Naive thymus-derived CD4-positive, alpha-beta T cell (primary cell): Measurements from ENCODE around the gene PEDS1. TPM values are rescaled to one million over a fixed set of nuclear protein-coding genes. Genes with fewer than 3 reads are reported as not detected.
"Not testable (repeated sequence)": the region's sequence is repeated elsewhere in the genome, so short reads cannot be mapped to it uniquely, and the experiment has no call there.

Experiments
- ATAC-seq: fragments of 150-1000 bp; cut with Tn5 transposase; 2 replicates; pipeline ENCODE4 v1.10.0; 2021; ENCODE audit warnings: mild to moderate bottlenecking, moderate library complexity
- CTCF ChIA-PET: fragments of 350-600 bp; sonication (Branson Sonifier 250); formaldehyde crosslinking; loops from one replicate; lab custom pipeline; 2021; ENCODE audit warnings: antibody characterized with exemption; lab: Charles Lee
- POLR2A ChIA-PET: fragments of 350-600 bp; sonication (Branson Sonifier 250); formaldehyde crosslinking; loops from one replicate; lab custom pipeline; 2021; ENCODE audit warnings: antibody characterized with exemption, inconsistent platforms; lab: Charles Lee
- DNase-seq, 9 donors: peaks; one replicate each; pipeline versions ENCODE4 v3.0.0 to v3.0.0-alpha.2; 2020 to 2022; ENCODE audit warnings: mixed read lengths in 1 of 9
- H3K27ac ChIP-seq: one replicate; pipeline ENCODE4 v1.7.0; 2013; ENCODE audit warnings: mild to moderate bottlenecking, low read depth, low read length, moderate library complexity
- H3K27me3 ChIP-seq, 2 donors: one replicate each; pipeline ENCODE4 v1.7.0; 2013; ENCODE audit warnings: low read length in 2 of 2, mild to moderate bottlenecking in 2 of 2, moderate library complexity in 2 of 2; ENCODE audit not compliant: control insufficient read depth in 2 of 2, insufficient read depth in 2 of 2
- H3K36me3 ChIP-seq, 3 experiments: 1 replicate in 2 of 3; 2 replicates in 1 of 3; pipeline ENCODE4 v1.7.0; 2013; ENCODE audit warnings: low read length in 3 of 3, mild to moderate bottlenecking in 3 of 3, moderate library complexity in 1 of 3; ENCODE audit not compliant: insufficient read depth in 3 of 3, control insufficient read depth in 2 of 3
- H3K4me1 ChIP-seq, 2 donors: one replicate each; pipeline ENCODE4 v1.7.0; 2013; ENCODE audit warnings: low read length in 2 of 2, mild to moderate bottlenecking in 2 of 2, moderate library complexity in 1 of 2; ENCODE audit not compliant: control insufficient read depth in 2 of 2, insufficient read depth in 2 of 2
- H3K4me3 ChIP-seq: 2 replicates; pipeline ENCODE4 v1.7.0; 2013; ENCODE audit warnings: mild to moderate bottlenecking, low read length
- H3K9me3 ChIP-seq, 3 experiments: 1 replicate in 2 of 3; 2 replicates in 1 of 3; pipeline ENCODE4 v1.7.0; 2013; ENCODE audit warnings: low read length in 3 of 3; ENCODE audit not compliant: control insufficient read depth in 2 of 3
- H3K27ac Mint-ChIP-seq, 9 donors: one replicate each; pipeline ENCODE4 v1.8.0; 2020 to 2022; ENCODE audit warnings: mixed read lengths in 9 of 9, mild to moderate bottlenecking in 8 of 9, moderate library complexity in 5 of 9, inconsistent platforms in 2 of 9
- H3K27me3 Mint-ChIP-seq, 5 donors: one replicate each; pipeline ENCODE4 v1.8.0; 2021 to 2022; ENCODE audit warnings: mixed read lengths in 5 of 5, mild to moderate bottlenecking in 1 of 5
- H3K36me3 Mint-ChIP-seq, 5 donors: one replicate each; pipeline ENCODE4 v1.8.0; 2020 to 2022; ENCODE audit warnings: mixed read lengths in 5 of 5, mild to moderate bottlenecking in 3 of 5, inconsistent platforms in 1 of 5
- H3K4me1 Mint-ChIP-seq, 7 donors: one replicate each; pipeline ENCODE4 v1.8.0; 2020 to 2022; ENCODE audit warnings: mixed read lengths in 7 of 7, mild to moderate bottlenecking in 3 of 7, inconsistent platforms in 1 of 7
- H3K4me3 Mint-ChIP-seq, 10 donors: one replicate each; pipeline ENCODE4 v1.8.0; 2020 to 2022; ENCODE audit warnings: mild to moderate bottlenecking in 10 of 10, mixed read lengths in 10 of 10, moderate library complexity in 6 of 10, inconsistent platforms in 2 of 10
- H3K9me3 Mint-ChIP-seq, 11 donors: one replicate each; pipeline ENCODE4 v1.8.0; 2020 to 2022; ENCODE audit warnings: mixed read lengths in 11 of 11, mild to moderate bottlenecking in 4 of 11, inconsistent platforms in 1 of 11, moderate library complexity in 1 of 11
- intact Hi-C, 2 donors: fragments of 100-400 bp; cut with micrococcal nuclease; formaldehyde crosslinking; loops; one replicate each; pipeline ENCODE4 v1.15.1; 2023
- polyA plus RNA-seq, 2 donors: library from polyadenylated mRNA; unstranded; fragments of 300-500 nt; fragmentation: Illumina TruSeq; gene quantifications; one replicate each; pipeline ENCODE4 v1.2.3, GENCODE V29; 2021
- total RNA-seq, 6 experiments: library from RNA in 5 of 6; stranded (reverse) in 5 of 6; gene quantifications; 1 replicate in 5 of 6; 2 replicates in 1 of 6; pipeline ENCODE4 v1.2.3 and lab custom pipeline; 2021 to 2026

The PEDS1 gene
- total and polyA plus RNA-seq, 7 experiments from 2014 or later = 16.0 to 29.3 (median 20.8) TPM

DNA sequence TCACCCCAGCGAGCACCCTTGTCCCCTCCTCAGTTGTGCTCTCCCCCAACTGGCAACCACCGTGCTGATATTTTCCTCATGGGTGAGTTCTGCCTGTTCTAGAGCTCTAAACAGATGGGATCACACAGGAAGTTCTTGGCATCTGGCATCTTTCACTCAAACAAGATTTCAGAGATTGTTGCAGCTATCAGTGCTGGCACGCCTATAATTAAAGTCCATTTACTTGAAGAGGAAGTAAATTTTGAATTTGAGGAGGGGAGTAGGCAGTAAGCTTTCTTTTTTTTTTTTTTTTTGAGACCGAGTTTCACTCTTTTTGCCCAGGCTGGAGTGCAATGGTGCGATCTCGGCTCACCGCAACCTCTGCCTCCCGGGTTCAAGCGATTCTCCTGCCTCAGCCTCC lies 25.1 kb upstream of the PEDS1 start:
- ChIA-PET CTCF (interaction anchor here (0.7 to 6.0 kb wide), 11 partner anchors 9 to 998 kb away, joined by 3 to 66 read pairs (median 4); no protein-coding TSS in a partner anchor), POLR2A (interaction anchor here (0.6 to 1.3 kb wide), 2 partner anchors 9 to 341 kb away, joined by 3 to 4 read pairs; no protein-coding TSS in a partner anchor)
- not testable (repeated sequence) for H3K4me1 Mint-ChIP-seq, ATAC-seq, H3K9me3 Mint-ChIP-seq, H3K36me3 ChIP-seq, H3K27ac ChIP-seq, H3K36me3 Mint-ChIP-seq, DNase-seq, H3K4me1 ChIP-seq, H3K4me3 Mint-ChIP-seq, H3K27ac Mint-ChIP-seq, H3K4me3 ChIP-seq, H3K27me3 Mint-ChIP-seq, H3K27me3 ChIP-seq, H3K9me3 ChIP-seq
- intact Hi-C loops = loop anchor here (1.0 to 2.0 kb wide), 5 partner anchors 9 to 199 kb away; partner anchors contain the start of gene CEBPB (in 1 of the 2)

DNA sequence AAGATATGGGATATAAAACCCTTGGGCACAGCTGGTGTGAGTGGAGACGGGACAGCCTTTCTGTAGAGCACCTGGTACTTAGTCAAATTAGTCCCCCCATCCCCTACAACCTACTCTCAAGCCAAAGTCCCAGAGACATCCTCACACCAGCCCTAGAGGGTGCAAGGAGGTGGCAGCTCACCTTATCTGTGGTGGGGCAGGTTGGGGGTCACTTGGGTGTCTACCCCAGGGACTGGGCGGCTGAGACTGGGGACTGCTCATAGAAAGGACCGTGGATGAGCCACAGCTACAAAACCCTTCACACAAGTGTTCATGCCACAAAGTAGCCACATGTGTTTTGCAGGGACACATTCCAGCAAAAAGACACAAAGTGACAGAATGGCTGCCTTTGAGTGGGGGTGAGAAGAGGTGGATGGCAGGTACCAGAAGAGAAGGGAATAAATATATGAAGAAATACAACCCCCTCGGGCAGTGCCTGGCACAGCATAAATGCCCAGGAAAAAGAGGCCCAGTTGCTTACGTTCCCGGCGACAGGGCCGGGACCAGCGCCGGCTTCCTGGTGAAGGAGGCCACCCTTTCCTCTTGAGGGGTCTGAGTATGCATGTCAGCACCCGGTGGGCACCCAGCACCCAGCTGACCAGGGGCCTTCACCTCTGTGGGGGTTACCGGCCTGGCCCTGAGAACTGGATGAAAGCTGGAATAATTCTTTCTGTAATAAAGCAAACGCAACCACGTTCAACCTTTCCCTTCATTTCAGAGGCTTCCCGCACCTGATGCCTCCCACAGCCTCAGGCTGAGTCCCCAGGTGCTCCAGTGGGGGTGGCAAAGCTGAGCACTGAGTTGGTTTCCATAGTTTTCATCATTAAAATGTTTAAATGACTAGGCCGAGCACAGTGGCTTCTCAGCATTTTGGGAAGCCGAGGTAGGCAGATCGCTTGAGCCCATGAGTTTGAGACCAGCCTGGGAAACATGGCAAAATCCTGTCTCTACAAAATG lies 22.7 kb upstream of the PEDS1 start:
- intact Hi-C loops = no loop called here
- Mint-ChIP-seq H3K27me3 (peaks cover 4 to 15% (median 11%) of the 10 kb centered on the region in 5 donors), H3K4me1 (peaks cover 0 to 11% (median 5%) of the 10 kb centered on the region in 7 donors), H3K4me3 (no peak overlapping the region), H3K27ac (peak overlapping the region in 1 of 9 donors; percentile 32), H3K9me3 (no peaks in the 10 kb centered on the region), H3K36me3 (no peaks in the 10 kb centered on the region)
- Histone ChIP-seq H3K4me3 (no peak overlapping the region), H3K27ac (no peak overlapping the region), H3K9me3 (no peaks in the 10 kb centered on the region), H3K4me1 (no peaks in the 10 kb centered on the region), H3K36me3 (no peaks in the 10 kb centered on the region), H3K27me3 (no peaks in the 10 kb centered on the region)
- CTCF ChIA-PET = interaction anchor here (1.0 to 6.0 kb wide), 4 partner anchors 29 to 293 kb away, joined by 3 to 66 read pairs (median 5); no protein-coding TSS in a partner anchor
- no peak for ATAC-seq
- POLR2A ChIA-PET = interaction anchor here (1.1 to 1.5 kb wide), 2 partner anchors 60 to 197 kb away, joined by 3 read pairs; no protein-coding TSS in a partner anchor
- DNase-seq = no peak

DNA sequence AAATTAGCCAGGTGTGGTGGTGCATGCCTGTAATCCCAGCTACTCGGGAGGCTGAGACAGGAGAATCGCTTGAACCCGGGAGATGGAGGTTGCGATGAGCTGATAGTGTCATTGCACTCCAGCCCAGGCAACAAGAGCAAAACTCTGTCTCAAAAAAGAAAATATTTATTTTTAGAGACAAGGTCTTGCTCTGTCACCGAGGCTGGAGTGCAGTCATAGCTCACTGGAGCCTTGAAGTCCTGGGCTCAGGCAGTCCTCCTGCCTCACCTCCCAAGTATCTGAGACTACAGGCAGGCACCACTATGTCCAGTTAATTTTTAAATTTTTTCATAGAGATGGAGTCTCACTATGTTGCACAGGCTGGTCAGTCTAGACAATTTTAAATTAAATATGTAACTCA lies 20.9 kb upstream of the PEDS1 start:
- H3K4me3 Mint-ChIP-seq = no peak overlapping the region
- peaks cover 0 to under 1% (median 0%) of the 10 kb centered on the region in 11 donors for H3K9me3 Mint-ChIP-seq

DNA sequence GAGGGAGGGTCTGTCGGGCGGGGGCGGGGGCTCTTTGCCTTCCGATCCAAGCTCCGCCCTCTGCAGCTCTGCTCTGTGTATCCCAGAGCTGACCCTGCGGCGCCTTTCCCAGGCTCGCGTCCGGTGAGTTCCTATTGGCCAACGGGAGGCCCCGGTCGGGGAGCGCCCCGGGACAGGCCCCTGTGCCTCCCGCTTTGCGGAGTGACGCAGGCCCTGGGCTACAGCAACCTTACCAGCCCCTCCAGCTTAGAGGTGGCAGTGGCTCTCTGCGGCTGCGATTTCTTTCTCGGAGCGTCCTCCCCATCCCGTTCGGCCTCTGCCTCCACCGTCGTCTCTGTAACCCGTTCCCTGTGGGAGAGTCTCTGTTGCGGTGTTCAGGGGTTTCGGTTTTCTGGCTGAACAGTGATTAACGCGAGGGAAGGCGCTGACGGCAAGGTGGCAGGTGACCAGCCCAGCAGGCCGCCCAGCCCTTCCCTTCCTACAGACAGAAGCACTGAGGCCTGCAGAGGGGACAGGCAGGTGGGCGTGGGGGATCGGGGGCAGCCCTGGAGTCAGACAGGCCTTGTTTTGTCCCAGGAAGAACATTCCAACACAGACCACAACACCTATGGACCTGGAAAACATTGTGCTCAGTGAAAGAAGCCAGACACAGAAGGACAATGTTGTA lies 19.0 kb upstream of the PEDS1 start:
- Histone ChIP-seq H3K27me3 (no peaks in the 10 kb centered on the region), H3K4me1 (no peaks in the 10 kb centered on the region), H3K9me3 (no peaks in the 10 kb centered on the region), H3K27ac (no peak overlapping the region), H3K36me3 (no peaks in the 10 kb centered on the region), H3K4me3 (no peak overlapping the region)
- Mint-ChIP-seq H3K4me1 (peaks cover 0 to 13% (median 5%) of the 10 kb centered on the region in 7 donors), H3K9me3 (peaks cover 0 to 2% (median 0%) of the 10 kb centered on the region in 11 donors), H3K27me3 (peaks cover 9 to 17% (median 16%) of the 10 kb centered on the region in 5 donors), H3K4me3 (peak overlapping the region in 6 of 10 donors; percentile 22 to 53 (median 39)), H3K36me3 (peaks cover 0 to 4% (median 0%) of the 10 kb centered on the region in 5 donors), H3K27ac (no peak overlapping the region)
- ATAC-seq (peak; percentile 56), DNase-seq (no peak)
- intact Hi-C loops = no loop called here
- CTCF ChIA-PET = interaction anchor here (1.5 to 10.0 kb wide), 2 partner anchors 15 to 52 kb away, joined by 3 to 236 read pairs; no protein-coding TSS in a partner anchor
- POLR2A ChIA-PET = interaction anchor here (1.0 kb wide), 1 partner anchor 52 kb away, joined by 3 read pairs; no protein-coding TSS in a partner anchor

More for the DNA sequence above, 20.9 kb upstream of the PEDS1 start:
- Mint-ChIP-seq H3K27ac (no peak overlapping the region), H3K36me3 (peaks cover 0 to 2% (median 0%) of the 10 kb centered on the region in 5 donors), H3K27me3 (peaks cover 5 to 19% (median 12%) of the 10 kb centered on the region in 5 donors), H3K4me1 (peaks cover 2 to 13% (median 5%) of the 10 kb centered on the region in 7 donors)
- no peak for ATAC-seq
- no peaks in the 10 kb centered on the region for H3K36me3 ChIP-seq
- H3K4me3 ChIP-seq = no peak overlapping the region
- H3K9me3 ChIP-seq = no peaks in the 10 kb centered on the region
- DNase-seq = no peak
- no peaks in the 10 kb centered on the region for H3K4me1 ChIP-seq
- ChIA-PET CTCF (interaction anchor here (10.0 kb wide), 1 partner anchor 54 kb away, joined by 236 read pairs; no protein-coding TSS in a partner anchor), POLR2A (interaction anchor here (1.2 kb wide), 1 partner anchor 45 kb away, joined by 3 read pairs; no protein-coding TSS in a partner anchor)
- H3K27ac ChIP-seq = no peak overlapping the region
- intact Hi-C loops = no loop called here
- H3K27me3 ChIP-seq = no peaks in the 10 kb centered on the region

DNA sequence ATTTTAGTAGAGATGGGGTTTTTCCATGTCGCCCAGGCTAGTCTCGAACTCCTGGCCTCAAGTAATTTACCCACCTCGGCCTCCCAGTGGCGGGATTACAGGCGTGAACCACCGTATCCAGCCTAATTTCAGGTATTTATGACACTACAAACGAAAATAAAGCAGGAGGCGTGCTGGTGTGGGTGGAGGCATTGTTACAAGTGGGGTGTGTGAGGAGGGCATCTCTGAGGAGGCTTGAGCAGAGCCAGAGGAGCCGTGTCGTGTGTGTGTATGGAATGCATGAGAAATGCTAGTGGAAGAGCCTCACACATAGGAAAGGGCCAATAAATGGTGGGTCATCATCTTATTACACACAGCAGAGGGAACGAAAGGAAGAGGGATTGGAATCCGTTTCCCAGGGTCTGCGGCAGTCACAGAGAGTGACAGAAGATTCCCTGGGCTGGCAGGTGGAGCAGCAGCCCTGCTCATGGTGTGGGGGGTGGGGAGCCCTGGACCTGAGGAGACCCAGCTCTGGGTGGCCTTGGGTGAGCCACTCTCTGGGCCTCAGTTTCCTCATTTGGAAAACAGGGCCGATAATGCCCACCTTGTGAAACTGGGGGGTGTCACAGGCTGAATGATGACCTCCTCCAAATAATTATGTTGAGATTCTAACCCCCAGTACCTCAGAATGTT lies 17.2 kb upstream of the PEDS1 start:
- ChIA-PET CTCF (interaction anchor here (0.6 to 10.0 kb wide), 6 partner anchors 8 to 152 kb away, joined by 3 to 236 read pairs (median 6); no protein-coding TSS in a partner anchor), POLR2A (interaction anchor here (1.7 to 2.8 kb wide), 3 partner anchors 48 to 57 kb away, joined by 8 to 23 read pairs (median 11); partner anchors contain the start of gene UBE2V1)
- Mint-ChIP-seq H3K27me3 (peaks cover 8 to 17% (median 16%) of the 10 kb centered on the region in 5 donors), H3K4me1 (peaks cover 7 to 20% (median 13%) of the 10 kb centered on the region in 7 donors), H3K9me3 (peaks cover 0 to 2% (median 0%) of the 10 kb centered on the region in 11 donors), H3K4me3 (peak overlapping the region in 1 of 10 donors; percentile 16), H3K27ac (no peak overlapping the region), H3K36me3 (peaks cover 0 to 4% (median 0%) of the 10 kb centered on the region in 5 donors)
- no peaks in the 10 kb centered on the region for H3K36me3 ChIP-seq
- no peak for ATAC-seq
- H3K4me3 ChIP-seq = no peak overlapping the region
- intact Hi-C loops = no loop called here
- no peak overlapping the region for H3K27ac ChIP-seq
- no peaks in the 10 kb centered on the region for H3K4me1 ChIP-seq
- no peak for DNase-seq
- no peaks in the 10 kb centered on the region for H3K27me3 ChIP-seq
- no peaks in the 10 kb centered on the region for H3K9me3 ChIP-seq
